Suprapubic skin (tissue), 3 donors: Measurements from ENCODE around the gene ZBTB20.

Experiments
- EP300 ChIP-seq: sonication (generic); formaldehyde crosslinking; IDR thresholded peaks from one replicate; pipeline ENCODE4 v1.6.1; 2017; ENCODE audit warnings: antibody characterized with exemption
- POLR2A ChIP-seq, 2 donors: fragments of 450-650 bp; IDR thresholded peaks; one replicate each; pipeline ENCODE4 v1.6.1; 2017; ENCODE audit warnings: antibody characterized with exemption in 2 of 2, mild to moderate bottlenecking in 2 of 2, moderate library complexity in 2 of 2
- TF ChIP-seq, protein P1 (sequence below), 2 donors: fragments of 200-600 bp in 1 of 2; fragments of 450-650 bp in 1 of 2; sonication (generic) in 1 of 2; IDR thresholded peaks; one replicate each; pipeline ENCODE4 v1.5.1; 2016 to 2019; ENCODE audit warnings: antibody characterized with exemption in 2 of 2, mild to moderate bottlenecking in 1 of 2, moderate library complexity in 1 of 2

DNA sequence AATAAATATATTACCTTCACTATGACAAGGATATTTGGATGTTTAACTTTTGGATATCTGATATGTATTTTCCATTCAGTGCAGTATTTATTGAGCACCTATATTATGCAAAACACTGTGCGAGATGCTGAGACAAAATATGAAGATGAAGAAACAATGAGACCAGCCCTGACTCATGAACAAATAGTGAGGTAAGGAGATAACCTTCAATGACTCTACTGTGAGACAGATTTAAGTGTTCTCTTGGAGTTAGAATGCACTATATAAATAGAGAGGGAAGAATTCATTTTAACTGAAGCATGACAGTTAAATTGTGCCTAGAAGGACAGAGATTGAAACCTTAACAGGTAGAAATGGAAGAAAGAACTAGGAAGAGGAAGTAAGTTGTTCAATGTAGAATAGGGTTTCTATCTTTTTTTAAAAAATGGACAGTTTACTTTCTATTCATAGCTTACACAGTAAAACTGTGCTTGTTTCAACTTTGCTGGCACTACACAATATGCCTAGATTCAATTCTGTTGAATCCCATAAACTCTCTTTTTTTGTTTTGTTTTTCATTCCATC, 124.2 kb downstream of the ZBTB20 start:
- TF ChIP-seq POLR2A (IDR thresholded peaks at IDR 0.05) (no peak), EP300 (no peak)
- TF ChIP-seq, protein P1, sequence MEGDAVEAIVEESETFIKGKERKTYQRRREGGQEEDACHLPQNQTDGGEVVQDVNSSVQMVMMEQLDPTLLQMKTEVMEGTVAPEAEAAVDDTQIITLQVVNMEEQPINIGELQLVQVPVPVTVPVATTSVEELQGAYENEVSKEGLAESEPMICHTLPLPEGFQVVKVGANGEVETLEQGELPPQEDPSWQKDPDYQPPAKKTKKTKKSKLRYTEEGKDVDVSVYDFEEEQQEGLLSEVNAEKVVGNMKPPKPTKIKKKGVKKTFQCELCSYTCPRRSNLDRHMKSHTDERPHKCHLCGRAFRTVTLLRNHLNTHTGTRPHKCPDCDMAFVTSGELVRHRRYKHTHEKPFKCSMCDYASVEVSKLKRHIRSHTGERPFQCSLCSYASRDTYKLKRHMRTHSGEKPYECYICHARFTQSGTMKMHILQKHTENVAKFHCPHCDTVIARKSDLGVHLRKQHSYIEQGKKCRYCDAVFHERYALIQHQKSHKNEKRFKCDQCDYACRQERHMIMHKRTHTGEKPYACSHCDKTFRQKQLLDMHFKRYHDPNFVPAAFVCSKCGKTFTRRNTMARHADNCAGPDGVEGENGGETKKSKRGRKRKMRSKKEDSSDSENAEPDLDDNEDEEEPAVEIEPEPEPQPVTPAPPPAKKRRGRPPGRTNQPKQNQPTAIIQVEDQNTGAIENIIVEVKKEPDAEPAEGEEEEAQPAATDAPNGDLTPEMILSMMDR (IDR thresholded peaks at IDR 0.05) = no peak
